Astrocyte of the spinal cord (primary cell): ENCODE results near the gene HOXC13.

Source experiments
- DNase-seq: peaks from one replicate; pipeline ENCODE4 v3.0.0; 2011; ENCODE audit warnings: low read depth, low spot score
- H3K4me3 ChIP-seq: 2 replicates; pipeline ENCODE4 v1.5.1; 2011; ENCODE audit warnings: low read depth, mild to moderate bottlenecking, low read length, moderate library complexity
- CTCF ChIP-seq: IDR thresholded peaks from 2 replicates; pipeline ENCODE4 v1.5.1; 2012; ENCODE audit warnings: low read depth, mild to moderate bottlenecking, low read length, inconsistent platforms
- in situ Hi-C: cut with HindIII; loops from 2 replicates; pipeline ENCODE4 v1.10.0; 2017; ENCODE audit warnings: low sequenced_read_pairs

HOXC13 gene

GRCh38 chr12:53931844-53932581 is 6.6 kb upstream of the HOXC13 start:
- no peak for DNase-seq
- no peak for TF ChIP-seq CTCF
- no peak overlapping the region for H3K4me3 ChIP-seq
- in situ Hi-C loops = no loop called here

- TF ChIP-seq CTCF = no peak
- in situ Hi-C loops = no loop called here
- DNase-seq = no peak
- H3K4me3 ChIP-seq = no peak overlapping the region
Measured at GRCh38 chr12:53932915-53933314, 5.7 kb upstream of the HOXC13 start.

- TF ChIP-seq CTCF = no peak
- in situ Hi-C loops = no loop called here
- no peak overlapping the region for H3K4me3 ChIP-seq
- no peak for DNase-seq
Measured at GRCh38 chr12:53935383-53936341, 3.0 kb upstream of the HOXC13 start.

- DNase-seq = no peak
- H3K4me3 ChIP-seq = no peak overlapping the region
- in situ Hi-C loops = no loop called here
- TF ChIP-seq CTCF = no peak
Measured at GRCh38 chr12:53937099-53937498, 1.5 kb upstream of the HOXC13 start.

- in situ Hi-C loops = no loop called here
- no peak for TF ChIP-seq CTCF
- no peak for DNase-seq
- no peak overlapping the region for H3K4me3 ChIP-seq
Measured at GRCh38 chr12:53937596-53938325, 870 bp upstream of the HOXC13 start.
